Dermis microvascular lymphatic vessel endothelial cell (primary cell): ENCODE results near the gene CACTIN. TPM values are rescaled to one million over a fixed set of nuclear protein-coding genes. Genes with fewer than 3 reads are reported as not detected.
A peak's percentile ranks its signal among the peaks of the same experiment; 100 is the strongest.
"Not testable (repeated sequence)": the region's sequence is repeated elsewhere in the genome, so short reads cannot be mapped to it uniquely, and the experiment has no call there.

Source experiments
- DNase-seq, 2 donors: peaks; one replicate each; pipeline versions ENCODE4 v3.0.0 to v3.0.0-alpha.2; 2010; ENCODE audit warnings: low read depth in 2 of 2
- total RNA-seq: library from RNA; depleted of rRNA; stranded (reverse); fragments of >200 nt; gene quantifications from 2 replicates; pipeline ENCODE4 v1.2.1, GENCODE V29; 2014

Gene CACTIN
- total RNA-seq, 1 donor from 2014 or later: 18.6 TPM

GRCh38 chr19:3572132-3572854 lies 54.3 kb downstream of the CACTIN start:
- peak; percentile 98 to 100 for DNase-seq

- no peak for DNase-seq
Measured at GRCh38 chr19:3570606-3571011, 56.0 kb downstream of the CACTIN start.

- not testable (repeated sequence) for DNase-seq
Measured at GRCh38 chr19:3570042-3570441, 56.5 kb downstream of the CACTIN start.

GRCh38 chr19:3565139-3565538 lies 61.5 kb downstream of the CACTIN start:
- DNase-seq: no peak

- DNase-seq: no peak
Measured at GRCh38 chr19:3563709-3564524, 62.7 kb downstream of the CACTIN start.

Other genes with a start within 250 kb of the CACTIN start
- gene SMIM24, start 146.3 kb downstream of the CACTIN start, total RNA-seq: not detected in 2 replicates
- gene SMIM44, start 143.3 kb downstream of the CACTIN start, total RNA-seq: not detected in 2 replicates
- gene DOHH, start 126.1 kb downstream of the CACTIN start, total RNA-seq: 8.6 and 13.9 TPM in 2 replicates
- 28.4 and 29.8 TPM in 2 replicates for gene FZR1, start 120.5 kb downstream of the CACTIN start, total RNA-seq
- gene TEKTIP1, start 87.6 kb downstream of the CACTIN start, total RNA-seq: not detected in 2 replicates
- 53.8 and 78.4 TPM in 2 replicates for gene MFSD12, start 69.2 kb downstream of the CACTIN start, total RNA-seq
- 58.9 and 73.7 TPM in 2 replicates for gene HMG20B, start 53.8 kb downstream of the CACTIN start, total RNA-seq
- gene GIPC3, start 41.3 kb downstream of the CACTIN start, total RNA-seq: 0.77 and 1.4 TPM in 2 replicates
- 1.9 and 2.1 TPM in 2 replicates for gene TBXA2R, start 19.9 kb downstream of the CACTIN start, total RNA-seq
- gene PIP5K1C, start 73.7 kb upstream of the CACTIN start, total RNA-seq: 19.4 and 42.0 TPM in 2 replicates
- gene TJP3, start 81.6 kb upstream of the CACTIN start, total RNA-seq: under 0.01 TPM in 2 replicates
- gene APBA3, start 134.9 kb upstream of the CACTIN start, total RNA-seq: 15.0 and 22.5 TPM in 2 replicates
- gene MRPL54, start 135.9 kb upstream of the CACTIN start, total RNA-seq: 45.1 and 72.9 TPM in 2 replicates
- not detected in 2 replicates for gene RAX2, start 145.4 kb upstream of the CACTIN start, total RNA-seq
- 0.64 and 0.76 TPM in 2 replicates for gene MATK, start 159.6 kb upstream of the CACTIN start, total RNA-seq
- gene ZFR2, start 242.2 kb upstream of the CACTIN start, total RNA-seq: 0.13 TPM in 1 of 2 replicates, not detected in the other